A549 (cell line): ENCODE data around the gene SPOCK2. TPM values are rescaled to one million over a fixed set of nuclear protein-coding genes. Genes with fewer than 3 reads are reported as not detected.

Source experiments
- ATAC-seq, 2 experiments: fragments of 200-7000 bp in 1 of 2; fragments of >200 bp in 1 of 2; cut with Nextera tagmentation in 1 of 2; cut with Tn5 transposase in 1 of 2; 3 replicates each; pipeline versions ENCODE4 v1.8.0 to v1.9.1; 2018 to 2020; ENCODE audit warnings: mild to moderate bottlenecking in 1 of 2, moderate library complexity in 1 of 2
- CTCF ChIA-PET: fragments of 300-600 bp; sonication (Branson Sonifier 250); formaldehyde crosslinking; extraction: SDS; loops from one replicate; lab custom pipeline; 2021; ENCODE audit warnings: antibody characterized with exemption, inconsistent platforms; lab: Yijun Ruan, JAX
- POLR2A ChIA-PET: fragments of 350-600 bp; formaldehyde crosslinking; extraction: SDS; loops from one replicate; lab custom pipeline; 2021; ENCODE audit warnings: antibody characterized with exemption, inconsistent platforms; lab: Yijun Ruan, JAX
- DNase-seq, 2 experiments: peaks; one replicate each; pipeline versions ENCODE4 v3.0.0 to v3.0.0-alpha.2; 2011 to 2016; ENCODE audit warnings: low read depth in 1 of 2, low spot score in 1 of 2
- FAIRE-seq: peaks from 2 replicates; lab custom pipeline; 2011; peaks lifted over from hg19 to GRCh38; lab: Jason Lieb, UNC
- H3K27ac ChIP-seq, 2 experiments: fragments of >200 bp; sonication (Bioruptor Twin); formaldehyde crosslinking; 3 replicates each; pipeline ENCODE4 v1.5.1; 2016 to 2017
- H3K4me1 ChIP-seq: fragments of >200 bp; sonication (Bioruptor Twin); formaldehyde crosslinking; 3 replicates; pipeline ENCODE4 v1.6.1; 2016
- H3K4me2 ChIP-seq: fragments of >200 bp; sonication (Bioruptor Twin); formaldehyde crosslinking; 3 replicates; pipeline ENCODE4 v1.6.1; 2016
- H3K4me3 ChIP-seq: fragments of >200 bp; sonication (Bioruptor Twin); formaldehyde crosslinking; 3 replicates; pipeline ENCODE4 v1.5.1; 2016
- H3K9me3 ChIP-seq: fragments of >200 bp; sonication (Bioruptor Twin); formaldehyde crosslinking; 3 replicates; pipeline ENCODE4 v1.6.1; 2016
- CBX8 ChIP-seq: fragments of 200-600 bp; sonication (generic); IDR thresholded peaks from 2 replicates; pipeline ENCODE4 v1.6.1; 2016
- CHD2 ChIP-seq: fragments of 150-350 bp; IDR thresholded peaks from 2 replicates; pipeline ENCODE4 v1.6.1; 2014; ENCODE audit warnings: low read length; ENCODE audit not compliant: partially characterized antibody
- EHF ChIP-seq: fragments of 250-450 bp; sonication (Bioruptor Pico); IDR thresholded peaks from 2 replicates; pipeline ENCODE4 v1.5.0; 2020; ENCODE audit warnings: mild to moderate bottlenecking
- EHMT2 ChIP-seq: fragments of 200-600 bp; sonication (generic); IDR thresholded peaks from 2 replicates; pipeline ENCODE4 v1.6.1; 2016; ENCODE audit warnings: antibody characterized with exemption, low read depth, mild to moderate bottlenecking, moderate library complexity
- EP300 ChIP-seq, 2 experiments: fragments of >200 bp; sonication (Bioruptor Twin); formaldehyde crosslinking; IDR thresholded peaks; 2 replicates in 1 of 2; 3 replicates in 1 of 2; pipeline ENCODE4 v1.6.1; 2016 to 2017
- ESRRA ChIP-seq: fragments of 150-350 bp; IDR thresholded peaks from 2 replicates; pipeline ENCODE4 v1.6.1; 2014; ENCODE audit warnings: mild to moderate bottlenecking, low read length, borderline replicate concordance
- FOXS1 ChIP-seq: fragments of 250-450 bp; sonication (Bioruptor Pico); IDR thresholded peaks from 2 replicates; pipeline ENCODE4 v1.5.0; 2020; ENCODE audit warnings: mild to moderate bottlenecking, moderate library complexity
- HDAC2 ChIP-seq: fragments of 200-600 bp; sonication (generic); IDR thresholded peaks from 2 replicates; pipeline ENCODE4 v1.6.1; 2016
- HOXB5 ChIP-seq: fragments of 250-450 bp; sonication (Bioruptor Pico); IDR thresholded peaks from 2 replicates; pipeline ENCODE4 v1.5.0; 2020; ENCODE audit warnings: mild to moderate bottlenecking, moderate library complexity
- JUN ChIP-seq, 2 experiments: fragments of >200 bp; sonication (Bioruptor Twin); formaldehyde crosslinking; IDR thresholded peaks; 2 replicates in 1 of 2; 3 replicates in 1 of 2; pipeline ENCODE4 v1.6.1; 2016 to 2017
- JUNB ChIP-seq: fragments of >200 bp; sonication (Bioruptor Twin); formaldehyde crosslinking; IDR thresholded peaks from 2 replicates; pipeline ENCODE4 v1.6.1; 2016
- MAZ ChIP-seq: fragments of 150-350 bp; IDR thresholded peaks from 2 replicates; pipeline ENCODE4 v1.6.1; 2014; ENCODE audit warnings: antibody characterized with exemption, low read depth, low read length, borderline replicate concordance
- NFE2L2 ChIP-seq: fragments of 150-350 bp; conservative IDR thresholded peaks from 2 replicates; pipeline ENCODE4 v1.6.1; 2014; ENCODE audit warnings: low read length
- NPAS2 ChIP-seq: fragments of 250-450 bp; sonication (Bioruptor Pico); IDR thresholded peaks from 2 replicates; pipeline ENCODE4 v1.8.0; 2022; ENCODE audit warnings: mild to moderate bottlenecking, moderate library complexity, borderline replicate concordance
- RARB ChIP-seq: fragments of 250-450 bp; sonication (Bioruptor Pico); IDR thresholded peaks from 2 replicates; pipeline ENCODE4 v1.8.0; 2021; ENCODE audit warnings: mild to moderate bottlenecking, moderate library complexity
- SREBF2 ChIP-seq: fragments of 450-650 bp; IDR thresholded peaks from 2 replicates; pipeline ENCODE4 v1.6.1; 2014; ENCODE audit warnings: mild to moderate bottlenecking, moderate library complexity
- TP53 ChIP-seq: fragments of 250-450 bp; sonication (Bioruptor Pico); IDR thresholded peaks from 2 replicates; pipeline ENCODE4 v1.5.0; 2021; ENCODE audit warnings: mild to moderate bottlenecking, moderate library complexity
- ZFP36 ChIP-seq: fragments of 450-650 bp; IDR thresholded peaks from 2 replicates; pipeline ENCODE4 v1.6.1; 2014; ENCODE audit warnings: borderline replicate concordance; ENCODE audit not compliant: partially characterized antibody
- ZSCAN20 ChIP-seq: fragments of 250-450 bp; sonication (Bioruptor Pico); IDR thresholded peaks from 2 replicates; pipeline ENCODE4 v1.8.0; 2022; ENCODE audit warnings: mild to moderate bottlenecking, moderate library complexity
- WGBS: methylation state at CpG from one replicate; pipeline ENCODE4 v1.1.6; 2017; ENCODE audit errors: missing lambda C conversion rate; 5-methylcytosine and 5-hydroxymethylcytosine counted together
- polyA plus RNA-seq, 4 experiments: library from polyadenylated mRNA; depleted of rRNA in 3 of 4; stranded (reverse); fragments of >200 nt; fragmentation: RNase III in 1 of 4; extraction: RNeasy Plus Mini Kit Qiagen cat#74134 plus additional on column Dnase treatment in 1 of 4; gene quantifications; 2 replicates in 3 of 4; 3 replicates in 1 of 4; pipeline ENCODE4 v1.2.3, GENCODE V29; 2011 to 2017
- TF ChIP-seq, protein P1 (sequence below): fragments of 250-450 bp; sonication (Bioruptor Pico); IDR thresholded peaks from 2 replicates; pipeline ENCODE4 v1.5.0; 2021; ENCODE audit warnings: mild to moderate bottlenecking, moderate library complexity, borderline replicate concordance
- TF ChIP-seq, protein P2 (sequence below): fragments of 200-600 bp; sonication (generic); IDR thresholded peaks from 2 replicates; pipeline ENCODE4 v1.6.1; 2016; ENCODE audit warnings: antibody characterized with exemption, mild to moderate bottlenecking, moderate library complexity
- TF ChIP-seq, protein P3 (sequence below): fragments of 450-650 bp; IDR thresholded peaks from 2 replicates; pipeline ENCODE4 v1.6.1; 2014; ENCODE audit warnings: antibody characterized with exemption
- TF ChIP-seq, protein P4 (sequence below): fragments of 250-450 bp; sonication (Bioruptor Pico); IDR thresholded peaks from 2 replicates; pipeline ENCODE4 v1.5.0; 2020; ENCODE audit warnings: low read depth, mild to moderate bottlenecking, moderate library complexity

The SPOCK2 gene
- polyA plus RNA-seq, 2 of the 4 experiments (the other 2 are of a cell fraction): 0.52 to 0.67 TPM

DNA sequence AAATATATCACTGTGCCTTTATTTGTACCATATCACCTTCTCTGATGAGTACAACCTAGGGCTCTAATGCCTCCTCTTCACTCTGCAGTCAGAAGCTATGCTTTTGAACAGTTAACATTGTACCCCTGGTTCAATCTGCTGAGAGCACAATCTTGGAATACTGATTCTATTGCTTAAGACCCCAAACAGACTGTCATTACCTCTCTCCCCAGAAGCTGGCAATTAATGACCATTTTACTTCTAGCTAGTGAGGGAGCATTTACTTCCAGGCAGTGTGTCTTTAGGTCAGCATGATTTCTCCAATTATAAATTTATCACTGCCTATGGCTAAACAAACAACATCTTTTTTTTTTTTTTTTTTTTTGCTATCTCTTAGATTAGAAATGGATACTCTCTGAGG is 36.0 kb upstream of the SPOCK2 start:
- Histone ChIP-seq H3K27ac (no peak overlapping the region), H3K9me3 (no peaks in the 10 kb centered on the region), H3K4me1 (peaks cover 39% of the 10 kb centered on the region; the same call in 2 of the 3 replicates), H3K4me3 (no peak overlapping the region), H3K4me2 (no peak overlapping the region)
- FAIRE-seq: no peak
- ATAC-seq: no peak
- ChIA-PET CTCF (interaction anchor here (0.6 to 6.1 kb wide), 8 partner anchors 11 to 215 kb away, joined by 3 to 91 read pairs (median 6); no protein-coding TSS in a partner anchor), POLR2A (no interaction called here)
- DNase-seq: no peak
- no peak for TF ChIP-seq CBX8
- no peak for TF ChIP-seq EHMT2
- TF ChIP-seq, protein P1, sequence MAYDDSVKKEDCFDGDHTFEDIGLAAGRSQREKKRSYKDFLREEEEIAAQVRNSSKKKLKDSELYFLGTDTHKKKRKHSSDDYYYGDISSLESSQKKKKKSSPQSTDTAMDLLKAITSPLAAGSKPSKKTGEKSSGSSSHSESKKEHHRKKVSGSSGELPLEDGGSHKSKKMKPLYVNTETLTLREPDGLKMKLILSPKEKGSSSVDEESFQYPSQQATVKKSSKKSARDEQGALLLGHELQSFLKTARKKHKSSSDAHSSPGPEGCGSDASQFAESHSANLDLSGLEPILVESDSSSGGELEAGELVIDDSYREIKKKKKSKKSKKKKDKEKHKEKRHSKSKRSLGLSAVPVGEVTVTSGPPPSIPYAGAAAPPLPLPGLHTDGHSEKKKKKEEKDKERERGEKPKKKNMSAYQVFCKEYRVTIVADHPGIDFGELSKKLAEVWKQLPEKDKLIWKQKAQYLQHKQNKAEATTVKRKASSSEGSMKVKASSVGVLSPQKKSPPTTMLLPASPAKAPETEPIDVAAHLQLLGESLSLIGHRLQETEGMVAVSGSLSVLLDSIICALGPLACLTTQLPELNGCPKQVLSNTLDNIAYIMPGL (CRISPR knock-in tag): no peak
- TF ChIP-seq ESRRA: no peak
- TF ChIP-seq HOXB5 (CRISPR knock-in tag): no peak
- TF ChIP-seq TP53: no peak
- TF ChIP-seq, protein P2, sequence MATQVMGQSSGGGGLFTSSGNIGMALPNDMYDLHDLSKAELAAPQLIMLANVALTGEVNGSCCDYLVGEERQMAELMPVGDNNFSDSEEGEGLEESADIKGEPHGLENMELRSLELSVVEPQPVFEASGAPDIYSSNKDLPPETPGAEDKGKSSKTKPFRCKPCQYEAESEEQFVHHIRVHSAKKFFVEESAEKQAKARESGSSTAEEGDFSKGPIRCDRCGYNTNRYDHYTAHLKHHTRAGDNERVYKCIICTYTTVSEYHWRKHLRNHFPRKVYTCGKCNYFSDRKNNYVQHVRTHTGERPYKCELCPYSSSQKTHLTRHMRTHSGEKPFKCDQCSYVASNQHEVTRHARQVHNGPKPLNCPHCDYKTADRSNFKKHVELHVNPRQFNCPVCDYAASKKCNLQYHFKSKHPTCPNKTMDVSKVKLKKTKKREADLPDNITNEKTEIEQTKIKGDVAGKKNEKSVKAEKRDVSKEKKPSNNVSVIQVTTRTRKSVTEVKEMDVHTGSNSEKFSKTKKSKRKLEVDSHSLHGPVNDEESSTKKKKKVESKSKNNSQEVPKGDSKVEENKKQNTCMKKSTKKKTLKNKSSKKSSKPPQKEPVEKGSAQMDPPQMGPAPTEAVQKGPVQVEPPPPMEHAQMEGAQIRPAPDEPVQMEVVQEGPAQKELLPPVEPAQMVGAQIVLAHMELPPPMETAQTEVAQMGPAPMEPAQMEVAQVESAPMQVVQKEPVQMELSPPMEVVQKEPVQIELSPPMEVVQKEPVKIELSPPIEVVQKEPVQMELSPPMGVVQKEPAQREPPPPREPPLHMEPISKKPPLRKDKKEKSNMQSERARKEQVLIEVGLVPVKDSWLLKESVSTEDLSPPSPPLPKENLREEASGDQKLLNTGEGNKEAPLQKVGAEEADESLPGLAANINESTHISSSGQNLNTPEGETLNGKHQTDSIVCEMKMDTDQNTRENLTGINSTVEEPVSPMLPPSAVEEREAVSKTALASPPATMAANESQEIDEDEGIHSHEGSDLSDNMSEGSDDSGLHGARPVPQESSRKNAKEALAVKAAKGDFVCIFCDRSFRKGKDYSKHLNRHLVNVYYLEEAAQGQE: no peak
- no peak for TF ChIP-seq NFE2L2
- TF ChIP-seq SREBF2: no peak
- no peak for TF ChIP-seq CHD2
- no peak for TF ChIP-seq MAZ
- TF ChIP-seq, protein P3, sequence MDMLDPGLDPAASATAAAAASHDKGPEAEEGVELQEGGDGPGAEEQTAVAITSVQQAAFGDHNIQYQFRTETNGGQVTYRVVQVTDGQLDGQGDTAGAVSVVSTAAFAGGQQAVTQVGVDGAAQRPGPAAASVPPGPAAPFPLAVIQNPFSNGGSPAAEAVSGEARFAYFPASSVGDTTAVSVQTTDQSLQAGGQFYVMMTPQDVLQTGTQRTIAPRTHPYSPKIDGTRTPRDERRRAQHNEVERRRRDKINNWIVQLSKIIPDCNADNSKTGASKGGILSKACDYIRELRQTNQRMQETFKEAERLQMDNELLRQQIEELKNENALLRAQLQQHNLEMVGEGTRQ: no peak
- no peak for TF ChIP-seq HDAC2
- TF ChIP-seq EP300 (IDR thresholded peaks at IDR 0.05): no peak
- no peak for TF ChIP-seq FOXS1 (CRISPR knock-in tag)
- no peak for TF ChIP-seq ZSCAN20
- TF ChIP-seq, protein P4, sequence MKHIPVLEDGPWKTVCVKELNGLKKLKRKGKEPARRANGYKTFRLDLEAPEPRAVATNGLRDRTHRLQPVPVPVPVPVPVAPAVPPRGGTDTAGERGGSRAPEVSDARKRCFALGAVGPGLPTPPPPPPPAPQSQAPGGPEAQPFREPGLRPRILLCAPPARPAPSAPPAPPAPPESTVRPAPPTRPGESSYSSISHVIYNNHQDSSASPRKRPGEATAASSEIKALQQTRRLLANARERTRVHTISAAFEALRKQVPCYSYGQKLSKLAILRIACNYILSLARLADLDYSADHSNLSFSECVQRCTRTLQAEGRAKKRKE: no peak
- TF ChIP-seq JUN (IDR thresholded peaks at IDR 0.05): no peak
- no peak for TF ChIP-seq ZFP36

DNA sequence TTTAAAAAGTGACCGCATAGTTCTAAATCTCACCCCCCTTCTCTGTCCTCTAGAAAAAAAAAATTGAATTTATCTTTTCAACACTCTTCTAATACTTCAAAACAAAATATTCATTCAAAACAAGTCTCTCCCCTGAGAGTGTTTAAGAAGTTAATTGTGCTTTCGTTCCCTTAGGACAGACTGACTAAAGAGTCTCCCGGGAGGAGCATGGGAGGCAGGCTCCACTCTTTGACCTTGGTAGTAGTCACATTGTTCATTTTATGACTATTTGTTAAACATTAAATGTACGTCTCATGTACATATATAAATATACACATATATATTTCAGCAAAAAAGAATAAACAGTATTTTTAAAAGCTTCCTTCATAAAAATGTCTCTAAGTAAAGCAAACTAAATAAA is 35.3 kb upstream of the SPOCK2 start:
- CTCF ChIA-PET: interaction anchor here (0.9 to 6.1 kb wide), 6 partner anchors 12 to 227 kb away, joined by 3 to 91 read pairs (median 6); no protein-coding TSS in a partner anchor
- FAIRE-seq: no peak

More for the DNA sequence above, 35.3 kb upstream of the SPOCK2 start:
- Histone ChIP-seq H3K4me2 (no peak overlapping the region), H3K9me3 (no peaks in the 10 kb centered on the region), H3K4me3 (no peak overlapping the region)
- ATAC-seq: no peak
- TF ChIP-seq EHF (CRISPR knock-in tag) (no peak), JUNB (no peak), RARB (CRISPR knock-in tag) (no peak), CBX8 (no peak), NPAS2 (CRISPR knock-in tag) (no peak)
- TF ChIP-seq, all 56 proteins: peak for 0
- no peak overlapping the region for H3K27ac ChIP-seq
- 68% methylated on average over 4 of the region's 4 CpGs for WGBS
- no peak for DNase-seq
- peaks cover 39% of the 10 kb centered on the region; the same call in 2 of the 3 replicates for H3K4me1 ChIP-seq
- POLR2A ChIA-PET: no interaction called here
